T-helper 2 cell (primary cell): ENCODE measurements around the gene WWC1.

Experiments used
- DNase-seq, 5 experiments: peaks; one replicate each; pipeline versions ENCODE4 v3.0.0 to v3.0.0-alpha.2; 2012 to 2022
- total RNA-seq, 2 donors: gene quantifications; one replicate each; lab custom pipeline; 2026; lab: John Stamatoyannopoulos, UW

WWC1 gene
- 1.8 to 3.1 reads per million in 2 donors for total RNA-seq

DNA sequence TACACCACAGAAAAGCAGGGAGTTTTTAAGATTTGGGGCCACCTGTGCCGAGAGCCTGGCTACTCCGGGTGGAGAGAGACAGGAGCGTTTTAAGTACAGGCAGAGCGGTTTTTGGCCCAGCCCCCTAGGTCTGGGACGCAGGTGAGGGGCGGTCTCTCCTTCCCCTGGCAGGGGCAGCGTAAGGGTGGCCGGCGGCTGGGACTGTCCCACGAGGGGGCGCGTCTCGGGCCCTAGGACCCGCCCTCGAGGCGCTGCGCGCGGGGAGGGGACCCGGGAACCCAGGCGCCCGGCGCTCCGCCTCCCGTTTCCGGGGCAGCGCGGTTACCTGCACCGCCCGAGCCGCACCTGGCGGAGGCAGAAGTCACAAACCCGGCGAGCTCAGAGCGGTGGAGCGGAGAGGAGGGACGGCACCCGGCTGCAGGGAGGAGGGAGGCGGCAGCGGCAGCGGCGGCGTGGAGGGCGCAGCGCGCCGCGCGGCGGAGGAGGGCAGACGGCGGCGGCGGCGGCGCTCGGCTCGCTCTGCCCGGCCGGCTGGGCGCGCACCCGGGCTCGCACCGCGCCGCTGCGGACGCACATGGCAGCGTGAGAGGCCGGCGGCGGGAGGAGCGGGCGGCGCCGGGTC lies at the start of gene WWC1:
Gene WWC1, plus strand, starts transcription at position 304 of the 622 bp plus-strand sequence. CDS start 508 bp downstream, outside the sequence.
- DNase-seq = peak; percentile 26 to 53 (median 43)

- no peak for DNase-seq
Measured at GRCh38 chr5:168244838-168245559, 46.4 kb upstream of the WWC1 start.

DNA sequence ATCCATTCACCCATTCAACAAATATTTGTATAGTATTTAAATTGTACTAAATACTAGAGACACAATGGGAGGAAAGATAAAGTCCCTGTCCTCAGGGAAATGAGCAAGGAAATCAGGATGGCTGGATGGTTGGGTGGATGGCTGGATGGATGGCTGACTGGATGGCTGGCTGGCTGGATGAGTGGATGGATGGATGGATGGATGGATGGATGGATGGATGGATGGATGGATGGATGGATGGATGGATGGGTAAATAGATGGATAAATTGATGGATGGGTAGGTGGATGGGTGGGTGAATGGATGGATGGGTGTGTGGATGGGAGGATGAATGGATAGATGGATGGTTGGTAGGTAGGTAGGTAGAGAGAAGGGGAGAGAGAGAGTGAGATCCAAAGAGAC lies 41.5 kb upstream of the WWC1 start:
- no peak for DNase-seq

GRCh38 chr5:168251259-168251658 lies 40.2 kb upstream of the WWC1 start:
- DNase-seq = no peak

DNA sequence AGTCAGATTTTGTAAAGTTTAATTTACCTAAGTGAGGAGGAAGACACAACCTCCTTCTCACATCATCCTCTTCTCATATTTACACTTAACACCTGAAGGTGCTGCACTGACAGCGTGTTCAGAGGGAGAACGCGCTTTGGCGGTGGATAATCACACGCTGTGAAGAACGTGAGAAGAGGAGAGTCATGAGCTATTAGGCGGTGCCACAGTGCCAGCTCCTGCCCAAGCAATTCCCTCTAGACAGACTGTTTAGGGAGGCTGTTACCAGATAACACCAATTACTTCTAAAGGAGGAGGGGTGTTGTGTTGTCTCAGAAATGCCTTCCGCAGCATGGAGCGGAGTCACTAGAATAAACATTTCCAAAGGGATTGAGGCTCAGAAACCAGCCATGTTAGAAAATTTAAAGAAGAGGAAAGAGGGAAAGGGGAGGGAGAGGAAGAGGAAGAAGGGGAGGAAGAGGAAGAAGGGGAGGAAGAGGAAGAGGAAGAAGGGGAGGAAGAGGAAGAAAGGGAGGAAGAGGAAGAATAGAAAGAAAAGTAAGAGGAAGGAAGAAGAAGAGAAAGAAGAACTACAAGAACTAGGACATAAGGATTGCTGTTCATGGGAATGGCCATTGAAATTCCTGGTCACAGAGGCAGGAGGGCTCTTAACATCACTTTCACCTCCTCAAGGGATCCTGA lies 37.3 kb upstream of the WWC1 start:
- DNase-seq = no peak

DNA sequence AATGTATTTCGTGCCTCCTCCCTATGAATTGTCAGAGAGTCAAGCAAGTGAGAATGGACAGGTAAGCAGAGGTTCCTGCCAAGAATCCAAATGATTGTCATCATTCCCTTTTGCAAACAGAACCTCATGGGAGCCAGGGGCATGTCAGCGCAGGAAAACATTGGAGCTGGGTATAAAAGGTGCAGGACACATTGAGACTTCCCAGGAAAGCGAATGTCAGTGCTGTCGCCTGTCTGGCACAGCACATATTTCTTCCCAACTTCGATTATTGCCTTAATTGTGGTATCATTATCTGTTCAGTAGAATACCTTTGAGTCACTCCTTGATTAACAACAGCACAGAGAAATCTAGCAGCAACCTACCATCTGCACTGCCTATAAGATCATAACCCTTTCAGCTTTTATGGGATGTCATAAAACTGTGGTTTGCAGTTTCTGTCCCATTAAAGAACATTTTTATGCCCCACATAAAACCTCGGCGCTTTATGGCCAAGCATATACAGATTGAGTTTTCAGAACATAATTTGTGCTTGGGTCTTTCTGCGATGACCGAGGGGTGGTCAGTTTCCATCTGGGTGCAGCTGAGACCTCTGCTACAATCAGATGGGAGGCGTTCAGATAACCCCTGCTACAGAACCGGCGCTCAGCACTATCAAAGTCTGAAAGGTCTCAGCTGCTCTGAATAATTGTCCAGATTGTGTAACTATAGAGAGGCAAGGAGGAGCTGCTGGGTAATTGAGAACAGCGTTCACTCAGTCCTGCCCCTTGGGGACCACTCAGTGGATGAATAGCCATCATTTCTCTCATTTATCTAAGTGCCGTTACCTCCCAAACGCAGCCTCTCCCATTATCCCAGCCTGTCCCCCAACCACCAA lies 30.9 kb upstream of the WWC1 start:
- DNase-seq = no peak

DNA sequence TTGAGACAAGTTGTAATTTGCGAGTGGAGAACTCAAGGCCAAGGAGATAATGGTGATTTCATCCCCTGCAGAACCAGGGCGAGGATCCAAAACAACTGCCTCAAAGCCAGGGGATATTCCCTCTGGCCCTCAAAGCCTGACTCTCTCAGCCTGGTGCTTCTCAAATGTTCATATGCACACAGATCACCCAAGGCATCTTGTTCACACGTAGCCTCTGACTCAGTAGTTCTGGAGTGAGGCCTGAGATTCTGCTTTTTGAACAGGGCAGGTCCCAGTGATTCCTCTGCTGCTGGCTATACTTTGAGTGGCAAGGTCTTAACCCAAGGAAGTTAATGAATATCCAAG lies 30.2 kb upstream of the WWC1 start:
- DNase-seq = no peak

GRCh38 chr5:168262042-168262743 lies 29.3 kb upstream of the WWC1 start:
- DNase-seq = no peak

DNA sequence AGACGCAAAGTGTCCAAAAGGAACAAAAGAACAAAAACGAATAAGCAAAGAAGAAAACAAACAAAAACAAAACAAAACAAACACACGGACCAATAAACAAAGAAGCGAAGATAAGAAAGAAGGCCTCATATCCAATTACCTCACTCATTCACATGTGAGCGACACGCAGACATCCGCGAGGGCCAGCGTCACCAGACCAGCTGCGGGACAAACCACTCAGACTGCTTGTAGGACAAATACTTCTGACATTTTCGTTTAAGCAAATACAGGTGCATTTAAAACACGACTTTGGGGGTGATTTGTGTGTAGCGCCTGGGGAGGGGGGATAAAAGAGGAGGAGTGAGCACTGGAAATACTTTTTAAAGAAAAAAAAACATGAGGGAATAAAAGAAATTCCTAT lies 28.3 kb upstream of the WWC1 start:
- DNase-seq = no peak

GRCh38 chr5:168266016-168266415 lies 25.4 kb upstream of the WWC1 start:
- DNase-seq = no peak

DNA sequence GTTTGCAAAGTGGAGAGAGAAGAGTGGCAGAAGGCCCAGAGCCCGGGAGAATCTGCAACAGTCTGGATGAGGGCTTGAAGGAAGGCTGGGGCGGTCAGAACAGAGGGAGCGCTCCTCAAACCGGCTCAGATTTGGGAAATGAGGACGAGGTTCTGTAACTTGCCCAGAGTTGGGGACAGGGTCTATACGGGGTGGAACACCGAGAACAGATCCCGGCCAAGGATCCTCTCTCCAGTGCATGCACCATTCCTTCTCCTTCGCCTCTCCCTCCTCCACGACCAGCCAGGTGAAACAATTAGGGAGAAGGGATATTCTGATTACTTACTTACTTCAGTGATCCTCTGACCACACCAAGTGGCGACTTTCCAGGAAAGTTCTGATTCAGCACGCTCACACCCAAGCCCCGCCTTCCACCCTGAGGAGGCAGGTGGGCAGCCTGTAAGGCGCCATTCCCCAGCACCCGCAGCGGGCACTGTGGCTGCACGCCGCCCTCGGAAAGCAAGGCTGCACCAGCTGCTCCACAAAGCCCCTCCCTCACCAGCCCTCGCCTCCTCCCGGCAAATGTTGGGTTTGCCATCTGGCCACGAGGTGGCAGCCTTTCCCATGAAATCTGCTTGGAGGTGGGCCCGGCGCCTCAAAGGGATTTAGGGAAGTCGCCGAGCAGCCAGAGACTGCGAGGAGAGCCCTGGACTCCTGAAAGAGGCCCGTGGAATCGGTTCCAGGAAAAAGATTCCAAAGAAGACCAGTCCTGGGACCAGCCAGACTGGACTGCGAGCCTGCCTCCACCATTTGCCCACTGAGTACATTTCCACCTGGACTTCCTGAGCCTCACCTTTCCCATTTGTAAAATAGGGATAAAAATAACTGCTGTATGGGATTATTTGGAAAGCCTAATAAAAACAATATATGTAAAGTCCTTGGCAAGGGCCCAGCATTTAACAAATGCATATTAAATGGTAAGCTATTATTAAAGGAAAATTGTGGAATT lies 22.2 kb upstream of the WWC1 start:
- DNase-seq = peak; percentile 6 to 67 (median 54)

- DNase-seq = peak in 1 of 5 experiments; percentile 42
Measured at GRCh38 chr5:168269937-168270330, 21.5 kb upstream of the WWC1 start.

DNA sequence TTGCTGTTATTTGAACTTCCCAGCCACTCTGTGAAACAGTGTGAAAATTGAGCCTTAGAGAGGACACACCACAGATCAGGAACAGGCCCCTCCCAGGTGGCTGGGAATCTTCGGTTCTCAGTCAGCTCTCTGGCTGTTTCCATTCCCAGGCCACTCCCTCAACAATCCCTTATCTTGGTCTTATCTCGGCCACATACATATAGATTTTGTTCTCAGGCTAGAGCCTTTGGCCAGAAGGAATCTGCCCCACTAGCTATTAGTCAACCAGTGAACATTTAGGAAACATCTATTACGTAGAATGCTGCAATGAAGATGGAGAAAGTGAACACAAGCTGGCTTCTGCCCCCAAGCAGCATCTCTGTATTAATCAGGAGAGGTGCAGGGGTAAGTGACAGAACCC lies 21.0 kb upstream of the WWC1 start:
- no peak for DNase-seq

GRCh38 chr5:168273056-168273980 lies 18.1 kb upstream of the WWC1 start:
- no peak for DNase-seq

DNA sequence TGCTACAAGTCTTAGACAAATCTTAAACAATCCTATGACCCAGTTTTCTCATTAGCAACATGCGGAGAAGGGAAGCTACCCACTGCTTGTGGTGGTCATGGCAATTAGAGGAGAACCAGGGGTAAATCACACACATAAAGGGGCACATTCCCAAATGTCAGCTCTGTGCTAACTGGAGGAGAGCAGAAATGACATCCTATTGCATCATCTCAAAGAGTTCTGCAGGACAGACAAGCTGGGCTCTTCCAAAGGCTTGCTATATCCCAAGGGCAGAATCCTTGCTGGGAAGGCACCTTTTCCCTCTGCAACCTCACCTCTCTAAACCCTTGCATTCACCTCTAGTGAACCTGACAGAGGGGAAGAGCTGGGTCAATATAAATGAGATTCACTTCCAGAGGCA lies 17.0 kb upstream of the WWC1 start:
- DNase-seq = no peak

DNA sequence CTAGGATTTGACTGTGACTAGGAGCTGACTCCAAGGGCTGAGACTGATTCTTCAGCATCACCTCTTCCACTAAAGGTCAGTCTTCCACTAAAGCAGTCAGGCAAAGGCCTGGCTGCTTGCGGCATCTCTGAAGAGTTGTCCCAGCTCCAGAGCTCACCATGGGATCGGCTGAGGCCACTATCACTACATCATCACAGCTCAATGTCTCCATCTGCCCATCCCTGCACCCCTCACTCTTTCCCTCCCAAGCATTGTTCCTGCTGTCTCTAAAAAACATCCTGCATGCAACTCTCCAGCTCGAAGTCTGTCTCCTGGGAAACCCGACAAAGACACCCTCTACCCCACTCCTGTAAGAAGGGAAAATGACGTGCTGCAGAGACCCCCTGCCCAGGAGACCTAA lies 15.5 kb upstream of the WWC1 start:
- DNase-seq = no peak

DNA sequence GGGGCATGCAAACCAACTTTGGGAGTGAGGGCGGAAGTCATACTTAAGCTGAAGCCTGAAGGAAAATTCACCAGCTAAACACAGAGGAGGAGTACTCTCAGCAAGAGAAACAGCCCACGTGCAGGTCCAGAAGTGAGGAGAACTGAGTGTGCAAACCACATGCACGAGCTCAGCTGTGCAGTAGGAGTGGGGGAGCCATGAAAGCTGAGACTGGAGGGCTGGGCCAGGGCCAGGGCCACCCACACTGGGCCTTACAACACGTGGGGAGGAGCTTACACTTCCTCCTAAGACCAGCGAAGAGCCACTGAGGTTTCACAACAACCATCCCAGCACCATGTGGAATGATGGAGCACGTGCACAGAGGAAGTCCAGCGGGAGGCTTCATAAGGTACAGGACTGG lies 9.3 kb upstream of the WWC1 start:
- DNase-seq = no peak

GRCh38 chr5:168284809-168285208 lies 6.6 kb upstream of the WWC1 start:
- DNase-seq = no peak

- no peak for DNase-seq
Measured at GRCh38 chr5:168285696-168286095, 5.7 kb upstream of the WWC1 start.

DNA sequence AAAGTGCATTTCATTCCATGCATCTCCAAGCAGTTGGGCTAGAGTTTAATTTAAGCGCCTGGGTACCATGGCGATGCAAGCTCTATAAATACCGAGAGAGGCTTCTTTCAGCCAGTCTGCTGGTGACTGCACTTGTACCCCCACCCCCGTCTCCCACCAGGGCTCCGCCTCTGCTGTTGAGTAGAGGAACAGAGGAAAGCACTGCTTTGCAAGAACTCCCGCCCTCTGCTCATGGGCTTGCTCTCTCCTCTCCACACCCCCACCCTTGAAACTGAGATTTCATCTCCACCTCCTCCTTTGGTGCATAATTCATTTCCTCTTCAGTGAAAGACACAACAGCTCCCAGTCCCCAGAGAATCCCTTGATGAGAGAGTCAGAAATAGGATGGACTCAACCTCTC lies 5.1 kb upstream of the WWC1 start:
- DNase-seq = no peak
